HCT116 (cell line): ENCODE results near the gene PLAU. TPM values are rescaled to one million over a fixed set of nuclear protein-coding genes. Genes with fewer than 3 reads are reported as not detected.
A peak's percentile ranks its signal among the peaks of the same experiment; 100 is the strongest.

Source experiments
- ATAC-seq: fragments of 200-7000 bp; cut with Tn5 transposase; 2 replicates; pipeline ENCODE4 v1.9.1; 2020; ENCODE audit warnings: mild to moderate bottlenecking, moderate library complexity
- BruUV-seq: library from RNA; stranded (reverse); fragments of 400-500 nt; replicated peaks from 2 replicates; lab custom pipeline; 2021; lab: Mats Ljungman, UMichigan
- CTCF ChIA-PET: fragments of 300-600 bp; sonication (Branson Sonifier 250); formaldehyde crosslinking; loops from one replicate; lab custom pipeline; 2021; ENCODE audit warnings: antibody characterized with exemption; lab: Charles Lee
- POLR2A ChIA-PET: fragments of 300-600, 350-600 bp; sonication (Branson Sonifier 250); formaldehyde crosslinking; loops from one replicate; lab custom pipeline; 2021; ENCODE audit warnings: antibody characterized with exemption; lab: Charles Lee
- RAD21 ChIA-PET, 2 experiments: fragments of 300-600 bp; sonication (Branson Sonifier 250); formaldehyde crosslinking; loops; one replicate each; lab custom pipeline; 2023; ENCODE audit warnings: low total read pairs in 2 of 2; ENCODE audit not compliant: uncharacterized antibody in 2 of 2, unreplicated experiment in 2 of 2, low non-redundant PET in 1 of 2; lab: Charles Lee
- DNase-seq: peaks from one replicate; pipeline ENCODE4 v3.0.0-alpha.2; 2010; ENCODE audit warnings: low read depth, low spot score
- H2AFZ ChIP-seq: fragments of 200-600 bp; shearing (Covaris generic), sonication (generic); 2 replicates; pipeline ENCODE4 v1.6.1; 2017; ENCODE audit warnings: low read depth, mixed run types, mixed read lengths, antibody characterized with exemption, low read length; ENCODE audit not compliant: poor library complexity, severe bottlenecking
- H3K27ac ChIP-seq: 2 replicates; pipeline ENCODE4 v1.5.1; 2012; ENCODE audit warnings: low read depth, low read length
- H3K27me3 ChIP-seq: fragments of 200-600 bp; sonication (generic); 2 replicates; pipeline ENCODE4 v1.6.1; 2016; ENCODE audit warnings: mixed run types, low read length, mixed read lengths; ENCODE audit not compliant: insufficient read depth
- H3K36me3 ChIP-seq, 2 experiments: fragments of 200-500 bp in 1 of 2; fragments of 200-600 bp in 1 of 2; sonication (Bioruptor generic) in 1 of 2; sonication (generic) in 1 of 2; 2 replicates each; pipeline versions ENCODE4 v1.5.1 to v1.6.1; 2014 to 2016; ENCODE audit warnings: low read length in 2 of 2, inconsistent platforms in 1 of 2, mixed read lengths in 1 of 2, mixed run types in 1 of 2; ENCODE audit not compliant: insufficient read depth in 2 of 2, control insufficient read depth in 1 of 2
- H3K4me1 ChIP-seq, 2 experiments: fragments of 200-600 bp in 1 of 2; sonication (generic) in 1 of 2; 2 replicates each; pipeline versions ENCODE4 v1.5.1 to v1.6.1; 2012 to 2017; ENCODE audit warnings: low read length in 2 of 2, inconsistent platforms in 1 of 2, mild to moderate bottlenecking in 1 of 2, mixed read lengths in 1 of 2, mixed run types in 1 of 2, moderate library complexity in 1 of 2; ENCODE audit not compliant: insufficient read depth in 2 of 2, control insufficient read depth in 1 of 2
- H3K4me2 ChIP-seq: fragments of 200-600 bp; sonication (generic); 2 replicates; pipeline ENCODE4 v1.6.1; 2017; ENCODE audit warnings: mixed run types, low read length, mixed read lengths
- H3K4me3 ChIP-seq, 2 experiments: fragments of 200-600 bp in 1 of 2; sonication (generic) in 1 of 2; replicated peaks in 1 of 2; 2 replicates each; pipeline ENCODE4 v1.5.1; 2011 to 2016; ENCODE audit warnings: low read length in 2 of 2, control low read depth in 1 of 2, low read depth in 1 of 2, mild to moderate bottlenecking in 1 of 2, mixed read lengths in 1 of 2, mixed run types in 1 of 2
- H3K79me2 ChIP-seq: fragments of 200-600 bp; sonication (generic); 2 replicates; pipeline ENCODE4 v1.6.1; 2017; ENCODE audit warnings: mild to moderate bottlenecking, mixed run types, low read length, moderate library complexity, mixed read lengths; ENCODE audit not compliant: insufficient read depth
- H3K9ac ChIP-seq: fragments of 200-600 bp; sonication (generic); 2 replicates; pipeline ENCODE4 v1.6.1; 2016; ENCODE audit warnings: low read length, mixed read lengths
- H3K9me2 ChIP-seq: fragments of 200-600 bp; sonication (generic), shearing (Covaris generic); 2 replicates; pipeline ENCODE4 v1.6.1; 2017; ENCODE audit warnings: mixed run types, mild to moderate bottlenecking, moderate library complexity; ENCODE audit not compliant: insufficient read depth
- H3K9me3 ChIP-seq, 2 experiments: fragments of 200-500 bp in 1 of 2; fragments of 200-600 bp in 1 of 2; sonication (Bioruptor generic) in 1 of 2; sonication (generic) in 1 of 2; 2 replicates each; pipeline ENCODE4 v1.6.1; 2014 to 2017; ENCODE audit warnings: low read length in 2 of 2, mixed read lengths in 2 of 2, inconsistent platforms in 1 of 2, low read depth in 1 of 2, mild to moderate bottlenecking in 1 of 2, mixed run types in 1 of 2, moderate library complexity in 1 of 2; ENCODE audit not compliant: control insufficient read depth in 1 of 2, insufficient read depth in 1 of 2
- H4K20me1 ChIP-seq: fragments of 200-600 bp; sonication (generic), shearing (Covaris generic); 2 replicates; pipeline ENCODE4 v1.6.1; 2017; ENCODE audit warnings: mixed run types, mild to moderate bottlenecking, moderate library complexity; ENCODE audit not compliant: insufficient read depth
- ATF3 ChIP-seq: IDR thresholded peaks from 2 replicates; pipeline ENCODE4 v1.6.1; 2012
- EGR1 ChIP-seq: IDR thresholded peaks from 2 replicates; pipeline ENCODE4 v1.6.1; 2012; ENCODE audit warnings: low read depth
- ELF1 ChIP-seq: IDR thresholded peaks from 2 replicates; pipeline ENCODE4 v1.6.1; 2012; ENCODE audit warnings: low read depth, borderline replicate concordance
- EZH2 ChIP-seq: fragments of 200-600 bp; sonication (generic); IDR thresholded peaks from 2 replicates; pipeline ENCODE4 v1.6.1; 2017; ENCODE audit warnings: antibody characterized with exemption, mixed run types
- POLR2A ChIP-seq: IDR thresholded peaks from 2 replicates; pipeline ENCODE4 v1.7.0; 2011; ENCODE audit warnings: borderline replicate concordance; ENCODE audit not compliant: insufficient read depth, insufficient read length; ENCODE audit errors: extremely low read depth
- POLR2AphosphoS5 ChIP-seq: IDR thresholded peaks from 2 replicates; pipeline ENCODE4 v1.6.1; 2011; ENCODE audit warnings: mild to moderate bottlenecking, low read depth, low read length, moderate library complexity
- SIN3A ChIP-seq: IDR thresholded peaks from 2 replicates; pipeline ENCODE4 v1.6.1; 2012; ENCODE audit warnings: low read depth
- SP1 ChIP-seq: IDR thresholded peaks from 2 replicates; pipeline ENCODE4 v1.6.1; 2012; ENCODE audit warnings: low read depth
- TCF7L2 ChIP-seq: IDR thresholded peaks from 2 replicates; pipeline ENCODE4 v1.7.0; 2011; ENCODE audit warnings: borderline replicate concordance, inconsistent platforms; ENCODE audit not compliant: insufficient read depth, insufficient read length; ENCODE audit errors: extremely low read depth
- YY1 ChIP-seq: IDR thresholded peaks from 2 replicates; pipeline ENCODE4 v1.6.1; 2011; ENCODE audit warnings: low read length, low read depth, moderate library complexity, mild to moderate bottlenecking; ENCODE audit not compliant: insufficient replicate concordance; ENCODE audit errors: extremely low read depth
- ZFX ChIP-seq: fragments of 450-650 bp; IDR thresholded peaks from 2 replicates; pipeline ENCODE4 v1.6.1; 2017
- ZNF274 ChIP-seq: fragments of 200-500 bp; sonication (Bioruptor generic); IDR thresholded peaks from 2 replicates; pipeline ENCODE4 v1.6.1; 2014; ENCODE audit warnings: mild to moderate bottlenecking, low read depth, low read length, inconsistent platforms
- intact Hi-C: fragments of 100-400 bp; cut with micrococcal nuclease; formaldehyde crosslinking; loops from 2 replicates; pipeline ENCODE4 v1.10.0; 2022
- total RNA-seq: library from RNA; stranded (reverse); gene quantifications from one replicate; pipeline ENCODE4 v1.2.1, GENCODE V29; 2021; ENCODE audit not compliant: unreplicated experiment
- TF ChIP-seq, protein P1 (sequence below): IDR thresholded peaks from 2 replicates; pipeline ENCODE4 v1.6.1; 2011; ENCODE audit warnings: mild to moderate bottlenecking, low read length, moderate library complexity; ENCODE audit not compliant: insufficient replicate concordance; ENCODE audit errors: extremely low read depth
- TF ChIP-seq, protein P2 (sequence below), 3 experiments: fragments of 200-600 bp in 1 of 3; sonication (generic) in 1 of 3; IDR thresholded peaks in 2 of 3; conservative IDR thresholded peaks in 1 of 3; 2 replicates each; pipeline ENCODE4 v1.5.1; 2012 to 2017; ENCODE audit warnings: low read depth in 2 of 3, low read length in 2 of 3, antibody characterized with exemption in 1 of 3, borderline replicate concordance in 1 of 3, control low read depth in 1 of 3, mild to moderate bottlenecking in 1 of 3, mixed read lengths in 1 of 3, mixed run types in 1 of 3, moderate library complexity in 1 of 3; ENCODE audit not compliant: insufficient read depth in 1 of 3
- TF ChIP-seq, protein P3 (sequence below): IDR thresholded peaks from 2 replicates; pipeline ENCODE4 v1.6.1; 2012; ENCODE audit warnings: low read depth

PLAU gene
- total RNA-seq, 1 experiment from 2014 or later = 60.3 TPM

- RAD21 ChIA-PET = no interaction called here
- H3K4me3 ChIP-seq = no peak overlapping the region
- CTCF ChIA-PET = interaction anchor here (1.3 to 7.9 kb wide), 2 partner anchors 54 to 197 kb away, joined by 3 to 142 read pairs; no protein-coding TSS in a partner anchor
- H3K4me1 ChIP-seq = peaks cover 31 to 61% of the 10 kb centered on the region in 2 experiments
- DNase-seq (no peak), ATAC-seq (no peak)
- POLR2A ChIA-PET = interaction anchor here (1.3 kb wide), 1 partner anchor 23 kb away, joined by 3 read pairs; no protein-coding TSS in a partner anchor
- TF ChIP-seq, protein P1, sequence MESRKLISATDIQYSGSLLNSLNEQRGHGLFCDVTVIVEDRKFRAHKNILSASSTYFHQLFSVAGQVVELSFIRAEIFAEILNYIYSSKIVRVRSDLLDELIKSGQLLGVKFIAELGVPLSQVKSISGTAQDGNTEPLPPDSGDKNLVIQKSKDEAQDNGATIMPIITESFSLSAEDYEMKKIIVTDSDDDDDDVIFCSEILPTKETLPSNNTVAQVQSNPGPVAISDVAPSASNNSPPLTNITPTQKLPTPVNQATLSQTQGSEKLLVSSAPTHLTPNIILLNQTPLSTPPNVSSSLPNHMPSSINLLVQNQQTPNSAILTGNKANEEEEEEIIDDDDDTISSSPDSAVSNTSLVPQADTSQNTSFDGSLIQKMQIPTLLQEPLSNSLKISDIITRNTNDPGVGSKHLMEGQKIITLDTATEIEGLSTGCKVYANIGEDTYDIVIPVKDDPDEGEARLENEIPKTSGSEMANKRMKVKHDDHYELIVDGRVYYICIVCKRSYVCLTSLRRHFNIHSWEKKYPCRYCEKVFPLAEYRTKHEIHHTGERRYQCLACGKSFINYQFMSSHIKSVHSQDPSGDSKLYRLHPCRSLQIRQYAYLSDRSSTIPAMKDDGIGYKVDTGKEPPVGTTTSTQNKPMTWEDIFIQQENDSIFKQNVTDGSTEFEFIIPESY = no peak
- TF ChIP-seq POLR2A (no peak), ZFX (no peak), POLR2AphosphoS5 (no peak), EZH2 (no peak), YY1 (no peak), TCF7L2 (no peak), ZNF274 (no peak), EGR1 (no peak), SP1 (no peak), SIN3A (no peak), ATF3 (no peak), ELF1 (no peak)
- TF ChIP-seq, protein P2, sequence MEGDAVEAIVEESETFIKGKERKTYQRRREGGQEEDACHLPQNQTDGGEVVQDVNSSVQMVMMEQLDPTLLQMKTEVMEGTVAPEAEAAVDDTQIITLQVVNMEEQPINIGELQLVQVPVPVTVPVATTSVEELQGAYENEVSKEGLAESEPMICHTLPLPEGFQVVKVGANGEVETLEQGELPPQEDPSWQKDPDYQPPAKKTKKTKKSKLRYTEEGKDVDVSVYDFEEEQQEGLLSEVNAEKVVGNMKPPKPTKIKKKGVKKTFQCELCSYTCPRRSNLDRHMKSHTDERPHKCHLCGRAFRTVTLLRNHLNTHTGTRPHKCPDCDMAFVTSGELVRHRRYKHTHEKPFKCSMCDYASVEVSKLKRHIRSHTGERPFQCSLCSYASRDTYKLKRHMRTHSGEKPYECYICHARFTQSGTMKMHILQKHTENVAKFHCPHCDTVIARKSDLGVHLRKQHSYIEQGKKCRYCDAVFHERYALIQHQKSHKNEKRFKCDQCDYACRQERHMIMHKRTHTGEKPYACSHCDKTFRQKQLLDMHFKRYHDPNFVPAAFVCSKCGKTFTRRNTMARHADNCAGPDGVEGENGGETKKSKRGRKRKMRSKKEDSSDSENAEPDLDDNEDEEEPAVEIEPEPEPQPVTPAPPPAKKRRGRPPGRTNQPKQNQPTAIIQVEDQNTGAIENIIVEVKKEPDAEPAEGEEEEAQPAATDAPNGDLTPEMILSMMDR (IDR thresholded peaks at IDR 0.05 in 2 of 3, conservative IDR thresholded peaks at IDR 0.05 in 1 of 3; ENCODE audit: borderline replicate concordance in 1 of 3, insufficient read depth in 1 of 3, low read depth in 2 of 3, low read length in 2 of 3) = no peak
- TF ChIP-seq, protein P3, sequence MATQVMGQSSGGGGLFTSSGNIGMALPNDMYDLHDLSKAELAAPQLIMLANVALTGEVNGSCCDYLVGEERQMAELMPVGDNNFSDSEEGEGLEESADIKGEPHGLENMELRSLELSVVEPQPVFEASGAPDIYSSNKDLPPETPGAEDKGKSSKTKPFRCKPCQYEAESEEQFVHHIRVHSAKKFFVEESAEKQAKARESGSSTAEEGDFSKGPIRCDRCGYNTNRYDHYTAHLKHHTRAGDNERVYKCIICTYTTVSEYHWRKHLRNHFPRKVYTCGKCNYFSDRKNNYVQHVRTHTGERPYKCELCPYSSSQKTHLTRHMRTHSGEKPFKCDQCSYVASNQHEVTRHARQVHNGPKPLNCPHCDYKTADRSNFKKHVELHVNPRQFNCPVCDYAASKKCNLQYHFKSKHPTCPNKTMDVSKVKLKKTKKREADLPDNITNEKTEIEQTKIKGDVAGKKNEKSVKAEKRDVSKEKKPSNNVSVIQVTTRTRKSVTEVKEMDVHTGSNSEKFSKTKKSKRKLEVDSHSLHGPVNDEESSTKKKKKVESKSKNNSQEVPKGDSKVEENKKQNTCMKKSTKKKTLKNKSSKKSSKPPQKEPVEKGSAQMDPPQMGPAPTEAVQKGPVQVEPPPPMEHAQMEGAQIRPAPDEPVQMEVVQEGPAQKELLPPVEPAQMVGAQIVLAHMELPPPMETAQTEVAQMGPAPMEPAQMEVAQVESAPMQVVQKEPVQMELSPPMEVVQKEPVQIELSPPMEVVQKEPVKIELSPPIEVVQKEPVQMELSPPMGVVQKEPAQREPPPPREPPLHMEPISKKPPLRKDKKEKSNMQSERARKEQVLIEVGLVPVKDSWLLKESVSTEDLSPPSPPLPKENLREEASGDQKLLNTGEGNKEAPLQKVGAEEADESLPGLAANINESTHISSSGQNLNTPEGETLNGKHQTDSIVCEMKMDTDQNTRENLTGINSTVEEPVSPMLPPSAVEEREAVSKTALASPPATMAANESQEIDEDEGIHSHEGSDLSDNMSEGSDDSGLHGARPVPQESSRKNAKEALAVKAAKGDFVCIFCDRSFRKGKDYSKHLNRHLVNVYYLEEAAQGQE = no peak
- no peak overlapping the region for H3K9ac ChIP-seq
- H4K20me1 ChIP-seq = no peaks in the 10 kb centered on the region
- no peaks in the 10 kb centered on the region for H3K27me3 ChIP-seq
- H3K79me2 ChIP-seq = no peaks in the 10 kb centered on the region
- intact Hi-C loops = no loop called here
- H3K27ac ChIP-seq = no peak overlapping the region
- H3K36me3 ChIP-seq = no peaks in the 10 kb centered on the region
- no peaks in the 10 kb centered on the region for H3K9me3 ChIP-seq
- peak overlapping the region; percentile 58 for H2AFZ ChIP-seq
- peak overlapping the region; percentile 64 for H3K4me2 ChIP-seq
- BruUV-seq = no TSS peak
- H3K9me2 ChIP-seq = no peaks in the 10 kb centered on the region
These were observed 26.9 kb upstream of the PLAU start for GRCh38 chr10:73884017-73884416.
